Brain microvascular endothelial cell (primary cell): ENCODE measurements around the gene PSENEN.

ENCODE experiments used
- DNase-seq: peaks from one replicate; pipeline ENCODE4 v3.0.0-alpha.2; 2020
- H3K27ac ChIP-seq: fragments of 250-450 bp; sonication (Bioruptor Pico); 2 replicates; pipeline ENCODE4 v1.5.1; 2020; ENCODE audit warnings: mild to moderate bottlenecking, moderate library complexity
- H3K27me3 ChIP-seq: fragments of 250-450 bp; sonication (Bioruptor Pico); replicated peaks from 2 replicates; pipeline ENCODE4 v1.5.1; 2020; ENCODE audit warnings: mild to moderate bottlenecking
- H3K36me3 ChIP-seq: fragments of 250-450 bp; sonication (Bioruptor Pico); replicated peaks from 2 replicates; pipeline ENCODE4 v1.5.1; 2020; ENCODE audit warnings: mild to moderate bottlenecking
- H3K4me3 ChIP-seq: 2 replicates; pipeline ENCODE4 v1.5.1; 2011; ENCODE audit warnings: low read depth, mild to moderate bottlenecking, control low read depth, low read length, moderate library complexity
- in situ Hi-C: cut with HindIII; loops from 2 replicates; pipeline ENCODE4 v1.10.0; 2017; ENCODE audit warnings: low sequenced_read_pairs, low pct_ligation_motif_present
- TF ChIP-seq, protein P1 (sequence below): IDR thresholded peaks from 2 replicates; pipeline ENCODE4 v1.5.1; 2011; ENCODE audit warnings: low read depth, mild to moderate bottlenecking, moderate library complexity, low read length, control low read depth, inconsistent platforms; ENCODE audit errors: missing control alignments

The PSENEN gene

DNA sequence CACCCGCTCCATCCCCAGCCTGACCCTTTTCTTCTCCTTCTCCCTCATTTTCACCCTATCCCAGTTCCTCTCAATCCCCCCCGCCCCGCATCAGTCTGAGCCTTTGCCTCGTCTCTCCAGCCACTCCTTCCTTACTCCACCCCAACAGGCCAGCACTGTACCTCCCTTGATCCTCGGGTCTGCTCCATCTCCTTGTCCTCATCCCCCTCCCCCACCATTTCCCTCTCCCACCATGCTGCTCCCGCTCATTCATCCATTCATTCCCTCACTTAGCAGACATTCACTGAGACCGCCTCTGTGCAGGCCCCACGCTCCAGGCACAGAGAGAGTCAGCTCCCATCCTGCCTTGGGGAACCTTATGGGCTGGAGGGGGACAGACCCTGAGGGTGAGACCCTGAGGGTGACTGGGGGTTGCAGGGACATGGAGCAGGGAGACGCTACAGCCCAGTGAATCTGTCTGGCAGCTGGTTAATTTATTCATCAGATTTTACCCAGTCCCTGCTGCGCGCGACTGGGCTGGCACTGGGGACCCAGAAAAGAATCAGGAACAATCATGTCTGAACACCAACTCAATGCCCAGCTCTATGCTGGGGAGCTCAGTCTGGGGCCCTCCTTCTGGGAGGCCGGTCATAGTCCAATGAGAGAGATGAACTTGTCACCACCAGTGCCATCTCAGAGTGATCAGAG is 30.8 kb downstream of the PSENEN start:
- TF ChIP-seq, protein P1, sequence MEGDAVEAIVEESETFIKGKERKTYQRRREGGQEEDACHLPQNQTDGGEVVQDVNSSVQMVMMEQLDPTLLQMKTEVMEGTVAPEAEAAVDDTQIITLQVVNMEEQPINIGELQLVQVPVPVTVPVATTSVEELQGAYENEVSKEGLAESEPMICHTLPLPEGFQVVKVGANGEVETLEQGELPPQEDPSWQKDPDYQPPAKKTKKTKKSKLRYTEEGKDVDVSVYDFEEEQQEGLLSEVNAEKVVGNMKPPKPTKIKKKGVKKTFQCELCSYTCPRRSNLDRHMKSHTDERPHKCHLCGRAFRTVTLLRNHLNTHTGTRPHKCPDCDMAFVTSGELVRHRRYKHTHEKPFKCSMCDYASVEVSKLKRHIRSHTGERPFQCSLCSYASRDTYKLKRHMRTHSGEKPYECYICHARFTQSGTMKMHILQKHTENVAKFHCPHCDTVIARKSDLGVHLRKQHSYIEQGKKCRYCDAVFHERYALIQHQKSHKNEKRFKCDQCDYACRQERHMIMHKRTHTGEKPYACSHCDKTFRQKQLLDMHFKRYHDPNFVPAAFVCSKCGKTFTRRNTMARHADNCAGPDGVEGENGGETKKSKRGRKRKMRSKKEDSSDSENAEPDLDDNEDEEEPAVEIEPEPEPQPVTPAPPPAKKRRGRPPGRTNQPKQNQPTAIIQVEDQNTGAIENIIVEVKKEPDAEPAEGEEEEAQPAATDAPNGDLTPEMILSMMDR: no peak
- no peak overlapping the region for H3K27ac ChIP-seq
- H3K36me3 ChIP-seq: no peaks in the 10 kb centered on the region
- H3K4me3 ChIP-seq: peak overlapping the region; percentile 68
- no peak for DNase-seq
- H3K27me3 ChIP-seq: no peaks in the 10 kb centered on the region
- in situ Hi-C loops: no loop called here

DNA sequence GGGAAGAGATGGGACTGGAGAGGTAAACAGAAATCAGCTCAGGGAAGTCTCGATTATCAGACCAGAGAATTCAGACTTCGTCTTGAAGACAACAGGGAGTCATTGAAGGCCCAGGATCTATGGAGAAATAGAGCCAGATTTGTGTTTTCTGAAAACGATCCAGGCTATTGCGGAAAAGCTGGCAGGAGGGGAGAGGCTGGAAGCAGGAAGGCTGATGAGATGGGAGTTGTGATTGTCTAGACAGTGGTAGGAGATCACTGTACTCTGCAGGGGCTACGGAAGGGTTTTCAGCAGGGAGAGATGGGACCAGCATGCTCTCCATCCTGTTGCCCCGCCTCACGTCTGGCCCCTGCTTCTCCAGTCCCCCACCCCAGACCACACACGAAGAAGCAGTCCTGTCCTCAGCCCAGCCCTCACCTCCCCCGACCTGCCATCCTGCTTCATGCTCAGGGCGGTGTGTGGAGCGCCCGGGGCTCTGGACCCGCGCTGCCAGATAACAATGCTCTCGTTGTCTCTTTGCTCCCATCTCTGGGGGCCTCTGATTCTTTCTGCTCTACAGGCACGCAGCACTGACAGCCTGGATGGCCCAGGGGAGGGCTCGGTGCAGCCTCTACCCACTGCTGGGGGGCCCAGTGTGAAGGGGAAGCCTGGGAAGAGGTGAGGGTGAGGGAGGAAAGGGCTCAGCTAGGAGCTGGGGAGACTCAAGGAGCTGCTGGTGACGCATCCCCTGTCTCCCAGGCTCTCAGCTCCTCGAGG is 31.8 kb downstream of the PSENEN start:
- Histone ChIP-seq H3K36me3 (no peaks in the 10 kb centered on the region), H3K27ac (no peak overlapping the region), H3K4me3 (no peak overlapping the region), H3K27me3 (no peaks in the 10 kb centered on the region)
- no peak for DNase-seq
- in situ Hi-C loops: no loop called here
- TF ChIP-seq, protein P1: no peak

DNA sequence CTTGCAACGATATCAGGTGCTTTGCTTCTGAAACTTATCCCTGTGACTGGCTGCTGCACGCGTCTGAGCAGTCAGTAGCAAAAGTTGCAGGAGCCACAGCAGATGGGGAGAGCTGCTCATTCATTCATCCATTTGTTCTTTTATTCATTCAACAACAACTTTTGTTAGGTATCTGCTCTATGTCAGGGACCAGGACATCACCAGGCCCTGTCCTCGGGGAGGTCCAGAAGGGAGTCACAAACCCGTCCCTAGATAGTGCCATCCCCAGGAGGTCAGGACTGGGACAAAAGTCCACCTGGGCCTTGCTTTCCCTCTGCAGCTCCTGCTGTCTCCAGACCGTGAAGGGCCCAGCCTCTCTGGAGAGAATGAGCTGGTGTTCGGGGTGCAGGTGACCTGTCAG is 32.5 kb downstream of the PSENEN start:
- H3K4me3 ChIP-seq: no peak overlapping the region
- TF ChIP-seq, protein P1: no peak
- no peaks in the 10 kb centered on the region for H3K36me3 ChIP-seq
- no peaks in the 10 kb centered on the region for H3K27me3 ChIP-seq
- DNase-seq: no peak
- in situ Hi-C loops: no loop called here
- H3K27ac ChIP-seq: no peak overlapping the region

DNA sequence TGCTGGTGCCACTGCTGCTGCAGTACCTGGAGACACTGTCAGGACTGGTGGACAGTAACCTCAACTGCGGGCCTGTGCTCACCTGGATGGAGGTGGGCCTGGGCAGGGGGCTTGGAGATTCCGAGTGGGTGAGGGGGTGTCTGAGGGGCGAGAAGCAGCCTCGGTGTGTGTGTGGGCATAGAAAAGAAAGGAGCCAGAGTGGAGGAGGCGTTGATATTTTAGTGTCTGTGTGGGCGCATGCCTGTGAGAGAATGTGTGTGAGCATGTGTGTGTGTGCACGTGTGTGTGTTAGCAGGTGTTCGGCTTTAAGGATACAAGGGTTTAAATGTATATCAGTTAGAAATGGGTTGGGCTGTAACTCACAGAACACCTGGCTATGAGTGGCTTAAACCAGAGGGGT is 33.6 kb downstream of the PSENEN start:
- DNase-seq: no peak
- in situ Hi-C loops: no loop called here
- Histone ChIP-seq H3K27ac (no peak overlapping the region), H3K27me3 (no peaks in the 10 kb centered on the region), H3K4me3 (no peak overlapping the region), H3K36me3 (no peaks in the 10 kb centered on the region)
- TF ChIP-seq, protein P1: no peak

DNA sequence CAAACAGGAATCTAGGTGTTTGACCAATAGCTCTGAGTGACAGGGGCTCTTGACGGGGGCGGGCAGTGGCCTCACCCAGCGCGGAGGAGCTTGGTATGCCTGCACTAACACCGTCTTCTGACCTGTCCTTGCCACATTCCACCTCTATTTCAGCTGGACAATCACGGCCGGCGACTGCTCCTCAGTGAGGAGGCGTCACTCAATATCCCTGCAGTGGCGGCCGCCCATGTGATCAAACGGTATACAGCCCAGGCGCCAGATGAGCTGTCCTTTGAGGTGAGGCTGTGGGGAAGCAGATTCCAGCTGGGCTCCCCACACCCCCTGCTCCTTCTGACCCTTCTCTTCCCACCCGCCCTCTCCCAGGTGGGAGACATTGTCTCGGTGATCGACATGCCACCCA is 34.6 kb downstream of the PSENEN start:
- Histone ChIP-seq H3K36me3 (no peaks in the 10 kb centered on the region), H3K27ac (no peak overlapping the region), H3K4me3 (no peak overlapping the region), H3K27me3 (no peaks in the 10 kb centered on the region)
- DNase-seq: no peak
- TF ChIP-seq, protein P1: no peak
- in situ Hi-C loops: no loop called here

DNA sequence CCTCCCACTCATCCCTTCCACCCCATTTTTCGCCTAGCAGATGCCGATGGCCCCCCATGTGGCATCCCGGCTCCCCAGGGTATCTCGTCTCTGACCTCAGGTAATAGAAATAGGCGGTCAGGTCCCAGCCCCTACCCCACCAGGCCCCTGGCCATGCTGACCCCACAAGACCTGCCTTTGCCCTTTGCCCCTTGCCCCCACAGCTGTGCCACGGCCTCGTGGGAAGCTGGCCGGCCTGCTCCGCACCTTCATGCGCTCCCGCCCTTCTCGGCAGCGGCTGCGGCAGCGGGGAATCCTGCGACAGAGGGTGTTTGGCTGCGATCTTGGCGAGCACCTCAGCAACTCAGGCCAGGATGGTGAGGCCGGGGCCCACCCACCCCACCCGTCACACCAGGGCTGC is 35.3 kb downstream of the PSENEN start:
- Histone ChIP-seq H3K27me3 (no peaks in the 10 kb centered on the region), H3K4me3 (no peak overlapping the region), H3K27ac (no peak overlapping the region), H3K36me3 (no peaks in the 10 kb centered on the region)
- in situ Hi-C loops: no loop called here
- DNase-seq: no peak
- TF ChIP-seq, protein P1: no peak
